KG1 (cell line): ENCODE data around the gene ZDHHC13.

ENCODE experiments used
- DNase-seq: peaks from one replicate; lab custom pipeline; 2025; lab: John Stamatoyannopoulos, UW

Gene ZDHHC13, protein sequence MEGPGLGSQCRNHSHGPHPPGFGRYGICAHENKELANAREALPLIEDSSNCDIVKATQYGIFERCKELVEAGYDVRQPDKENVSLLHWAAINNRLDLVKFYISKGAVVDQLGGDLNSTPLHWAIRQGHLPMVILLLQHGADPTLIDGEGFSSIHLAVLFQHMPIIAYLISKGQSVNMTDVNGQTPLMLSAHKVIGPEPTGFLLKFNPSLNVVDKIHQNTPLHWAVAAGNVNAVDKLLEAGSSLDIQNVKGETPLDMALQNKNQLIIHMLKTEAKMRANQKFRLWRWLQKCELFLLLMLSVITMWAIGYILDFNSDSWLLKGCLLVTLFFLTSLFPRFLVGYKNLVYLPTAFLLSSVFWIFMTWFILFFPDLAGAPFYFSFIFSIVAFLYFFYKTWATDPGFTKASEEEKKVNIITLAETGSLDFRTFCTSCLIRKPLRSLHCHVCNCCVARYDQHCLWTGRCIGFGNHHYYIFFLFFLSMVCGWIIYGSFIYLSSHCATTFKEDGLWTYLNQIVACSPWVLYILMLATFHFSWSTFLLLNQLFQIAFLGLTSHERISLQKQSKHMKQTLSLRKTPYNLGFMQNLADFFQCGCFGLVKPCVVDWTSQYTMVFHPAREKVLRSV

GRCh38 chr11:19116971-19117759 lies at the start of gene ZDHHC13:
ZDHHC13 (plus strand) TSS chr11:19117168; CDS start chr11:19117250, 82 bp downstream.
- peak; percentile 64 for DNase-seq

DNA sequence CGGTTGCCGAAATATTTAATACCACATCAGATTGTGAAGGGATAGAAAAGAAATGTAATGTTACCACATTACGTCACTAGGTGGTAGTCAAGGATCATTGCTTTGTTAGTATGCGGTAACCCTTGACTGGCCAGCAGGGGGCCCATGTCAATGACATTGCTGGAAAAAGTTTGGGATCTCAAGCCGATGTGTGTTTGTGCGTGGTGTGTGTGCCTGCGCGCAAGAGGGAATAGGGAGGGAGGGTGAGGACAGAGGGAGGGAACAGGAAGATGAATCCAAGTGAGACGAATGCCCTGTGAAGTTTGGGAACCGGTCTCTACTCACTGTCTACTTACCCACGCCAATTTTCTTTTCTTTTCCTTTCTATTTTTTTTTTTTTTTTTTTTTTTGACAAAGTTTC lies 45.7 kb upstream of the ZDHHC13 start:
- DNase-seq = peak; percentile 58

- DNase-seq = no peak
Observed at GRCh38 chr11:19072464-19072863, 44.5 kb upstream of the ZDHHC13 start.

DNA sequence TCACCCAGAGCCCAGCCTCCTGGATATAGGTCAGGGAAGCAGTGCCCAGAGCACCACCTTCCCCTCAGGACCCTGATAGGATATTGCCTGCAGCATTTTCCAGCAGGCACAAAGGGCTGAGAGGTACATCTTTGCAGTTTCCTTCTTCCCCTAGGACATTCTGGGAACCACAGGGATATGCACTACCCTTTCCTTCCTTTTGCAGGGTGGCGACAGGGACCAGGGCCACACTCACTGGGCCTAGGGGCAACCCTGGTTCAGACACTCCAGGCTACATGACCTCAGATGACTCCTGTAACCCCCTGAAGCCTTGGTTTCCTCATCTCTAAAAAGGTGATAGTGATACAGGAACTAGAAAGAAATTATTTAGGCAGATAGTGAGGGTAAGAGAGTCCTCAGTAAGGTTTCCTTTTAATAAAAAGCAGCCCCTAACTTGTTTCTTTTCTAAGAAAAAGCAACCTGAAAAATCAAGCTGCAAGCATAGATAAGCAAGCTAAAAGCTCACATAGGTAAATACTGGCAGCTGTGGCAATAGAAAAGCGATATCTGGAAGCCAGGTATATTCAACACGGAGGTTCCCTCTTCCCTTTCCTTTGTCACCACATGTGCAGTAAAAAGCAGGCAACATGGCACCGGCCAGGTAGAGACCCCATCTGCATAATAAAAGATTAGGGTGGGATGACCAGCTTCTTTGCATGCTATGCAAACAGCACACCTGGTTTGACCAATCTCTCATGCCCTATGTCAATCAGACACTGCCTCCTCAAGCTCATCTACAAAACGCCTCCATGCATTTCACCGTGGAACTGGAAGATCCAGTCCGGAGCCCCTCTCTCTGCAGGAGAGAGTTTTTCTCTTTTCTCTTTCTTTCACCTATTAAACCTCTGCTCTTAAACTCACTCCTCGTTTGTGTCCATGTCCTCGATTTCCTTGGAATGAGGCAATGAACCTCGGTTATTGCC lies 43.2 kb upstream of the ZDHHC13 start:
- no peak for DNase-seq

- DNase-seq = no peak
Observed at GRCh38 chr11:19075636-19076035, 41.3 kb upstream of the ZDHHC13 start.

- peak; percentile 29 for DNase-seq
Observed at GRCh38 chr11:19076744-19077589, 40.0 kb upstream of the ZDHHC13 start.

DNA sequence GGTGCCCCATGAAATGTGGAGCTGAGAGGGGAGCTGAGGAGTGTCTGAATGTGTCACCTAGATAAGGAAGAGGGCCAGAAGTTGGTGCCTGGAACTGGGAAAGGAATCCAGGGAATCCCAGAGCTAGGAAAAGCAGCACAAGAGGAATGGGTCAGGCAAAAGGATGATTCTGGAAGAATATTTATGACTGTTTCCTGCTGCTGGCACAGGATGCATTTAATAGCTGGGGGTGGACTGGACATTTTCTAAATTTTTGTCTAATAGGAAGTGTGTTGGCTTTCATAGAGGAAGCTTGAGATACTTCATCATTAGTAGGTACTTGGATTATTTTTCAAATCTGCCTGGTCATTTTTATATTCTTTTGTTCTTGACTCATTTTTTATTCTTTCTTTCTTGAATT lies 39.0 kb upstream of the ZDHHC13 start:
- DNase-seq = no peak

- no peak for DNase-seq
Observed at GRCh38 chr11:19079643-19080440, 37.1 kb upstream of the ZDHHC13 start.

GRCh38 chr11:19080579-19080993 lies 36.4 kb upstream of the ZDHHC13 start:
- DNase-seq = no peak

DNA sequence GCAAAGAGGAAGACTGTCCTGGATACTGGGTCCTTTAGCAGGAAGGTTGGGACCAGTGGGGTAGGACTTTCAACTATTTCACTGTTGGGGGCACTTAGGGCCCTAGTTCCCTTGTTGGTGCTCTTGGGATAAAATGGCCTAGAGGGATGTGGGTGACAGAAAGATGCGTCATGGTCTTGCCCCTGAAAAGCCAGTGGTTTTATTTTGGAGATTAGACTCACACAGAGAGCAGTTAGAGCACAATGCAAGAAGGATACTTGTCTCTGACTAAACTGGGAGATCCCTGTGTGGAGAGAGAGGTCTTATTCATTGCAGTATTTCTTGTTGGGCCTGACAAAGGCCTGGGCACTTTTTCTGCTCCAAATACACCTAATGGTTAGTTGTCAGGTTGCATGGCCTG lies 33.8 kb upstream of the ZDHHC13 start:
- DNase-seq = no peak

DNA sequence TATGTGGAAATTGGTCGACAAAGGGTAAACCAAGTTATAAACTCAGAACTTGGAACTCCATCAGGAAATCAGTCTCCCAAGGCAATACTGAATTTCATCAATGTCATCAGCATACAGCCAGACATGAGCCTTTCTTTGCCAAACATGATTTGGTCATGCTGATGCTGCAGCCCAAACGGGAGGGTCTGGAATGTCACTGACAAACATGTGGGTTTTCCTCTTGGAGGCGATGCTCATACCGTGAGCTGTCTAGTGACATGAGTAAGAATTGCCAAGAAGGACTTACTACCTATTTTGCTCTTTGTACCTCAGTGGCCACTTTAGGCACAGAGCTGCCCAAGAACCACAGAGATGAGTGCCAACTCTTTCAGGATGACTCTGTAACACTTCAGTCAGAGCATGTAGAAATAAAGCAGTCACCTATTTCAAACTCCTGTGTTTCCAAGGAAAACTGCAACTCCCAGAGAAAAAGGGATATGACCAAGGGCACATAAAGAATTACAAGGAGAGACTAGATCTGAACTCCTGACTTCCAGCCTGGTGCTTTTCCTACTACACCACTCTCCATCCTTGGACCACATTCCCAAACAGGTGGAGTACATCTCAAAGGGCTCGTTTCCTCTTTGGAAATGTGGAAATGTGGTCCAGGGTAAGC lies 32.2 kb upstream of the ZDHHC13 start:
- no peak for DNase-seq

GRCh38 chr11:19087658-19088057 lies 29.3 kb upstream of the ZDHHC13 start:
- no peak for DNase-seq

DNA sequence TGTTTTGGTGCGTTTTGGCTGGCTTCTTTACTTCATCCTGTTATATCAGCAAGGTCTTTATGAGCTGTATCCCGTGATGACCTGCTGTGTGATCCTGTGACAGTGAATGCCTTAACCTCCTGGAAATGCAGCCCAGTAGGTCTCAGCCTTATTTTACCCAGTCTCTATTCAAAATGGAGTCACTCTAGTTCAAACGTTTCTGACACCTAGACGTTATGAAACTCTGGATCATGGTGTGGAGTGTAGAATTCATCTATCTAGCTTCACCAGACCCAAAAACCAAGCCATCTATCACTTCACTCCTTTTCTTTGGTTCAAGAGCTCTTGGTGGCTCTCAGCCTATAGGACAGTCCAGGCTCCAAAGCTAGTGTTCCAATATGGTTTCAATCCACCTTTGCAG lies 28.2 kb upstream of the ZDHHC13 start:
- no peak for DNase-seq

GRCh38 chr11:19089421-19089820 lies 27.5 kb upstream of the ZDHHC13 start:
- DNase-seq = no peak

GRCh38 chr11:19091366-19091765 lies 25.6 kb upstream of the ZDHHC13 start:
- DNase-seq = no peak

- no peak for DNase-seq
Observed at GRCh38 chr11:19092342-19092741, 24.6 kb upstream of the ZDHHC13 start.

DNA sequence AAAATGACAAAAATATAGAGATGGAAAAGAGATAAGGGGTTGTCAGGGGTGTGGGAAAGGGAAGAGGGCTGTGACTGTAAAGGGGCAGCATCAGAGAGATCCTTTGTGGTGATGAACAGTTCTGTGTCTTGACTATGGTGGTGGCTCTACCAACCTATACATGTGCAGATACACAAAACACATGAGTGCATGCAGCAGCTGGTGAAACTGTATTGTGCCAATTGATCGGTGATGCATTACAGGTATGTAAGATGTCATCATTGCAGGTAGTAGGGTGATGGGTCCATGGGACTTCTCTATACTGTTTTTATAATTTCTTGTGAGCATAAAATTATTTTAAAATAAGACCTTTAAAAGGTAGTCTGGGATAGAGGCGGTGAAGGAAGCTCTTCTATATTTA lies 24.1 kb upstream of the ZDHHC13 start:
- no peak for DNase-seq

- no peak for DNase-seq
Observed at GRCh38 chr11:19093976-19094375, 23.0 kb upstream of the ZDHHC13 start.

DNA sequence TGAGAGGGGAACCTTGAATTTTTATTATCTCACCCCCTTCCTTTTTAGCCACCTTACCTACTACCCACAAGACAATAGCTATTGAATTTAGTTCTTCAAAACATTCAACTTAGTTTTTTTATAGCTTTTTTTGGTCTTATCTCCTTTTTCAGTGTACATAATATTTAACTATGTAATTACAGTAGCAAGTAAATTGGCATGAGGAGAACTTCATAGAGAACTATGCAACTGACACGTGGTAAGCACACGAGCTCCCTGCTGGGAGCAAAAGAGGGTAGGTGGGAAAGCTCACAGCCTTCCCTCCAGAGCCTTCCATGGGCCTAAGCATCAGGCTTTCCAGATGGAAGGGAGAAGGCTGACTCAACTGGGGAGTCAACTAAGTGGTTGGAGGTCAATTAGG lies 22.1 kb upstream of the ZDHHC13 start:
- no peak for DNase-seq
